Measurements from ENCODE around the gene MGAT4A. TPM values are rescaled to one million over a fixed set of nuclear protein-coding genes. Genes with fewer than 3 reads are reported as not detected.

Gene MGAT4A
- total and polyA plus RNA-seq, 2 donors (not counting 1 experiment from before 2014, with no cell fraction given), result 16.5 to 32.7 TPM

DNA sequence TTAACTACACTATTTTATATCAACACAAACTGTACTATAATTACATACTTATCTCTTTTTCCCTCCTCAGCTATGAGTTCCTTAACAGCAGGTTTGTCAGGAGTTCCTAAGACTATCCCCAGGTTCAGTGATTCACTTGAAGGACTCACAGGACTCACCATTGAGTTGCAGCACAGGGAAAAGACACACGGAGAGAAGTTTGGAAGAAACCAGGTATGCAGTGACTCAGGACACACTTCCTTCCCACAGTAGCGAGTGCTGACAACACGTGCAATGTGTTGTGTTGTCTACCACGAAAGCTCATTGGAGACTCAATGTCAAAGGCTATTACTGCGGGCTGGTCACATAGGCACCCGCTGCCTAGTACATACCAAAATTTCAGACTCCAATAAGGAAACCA is 32.0 kb downstream of the MGAT4A start:
- peaks cover 30% of the 10 kb centered on the region for H3K4me1 Mint-ChIP-seq
- no peaks in the 10 kb centered on the region for H3K27me3 ChIP-seq (replicated peaks in 1 of 4; ENCODE audit: control extremely low read depth in 1 of 4, control insufficient read depth in 3 of 4, insufficient read depth in 4 of 4, low read length in 3 of 4)
- no peak overlapping the region for H3K27ac ChIP-seq (ENCODE audit: low read length in 2 of 2)
- no peaks in the 10 kb centered on the region for H3K9me3 Mint-ChIP-seq (ENCODE audit: insufficient read depth)
- CTCF ChIA-PET, result no interaction called here
- WGBS (ENCODE audit: insufficient coverage), result 96% methylated on average over 5 of the region's 6 CpGs
- no peaks in the 10 kb centered on the region for H3K9me3 ChIP-seq (ENCODE audit: control extremely low read depth in 1 of 3, control insufficient read depth in 2 of 3, insufficient read depth in 1 of 3, low read length in 2 of 3)
- POLR2A ChIA-PET, result interaction anchor here (0.5 kb wide), 1 partner anchor 50 kb away, joined by 4 read pairs; no protein-coding TSS in a partner anchor
- no peak overlapping the region for H3K4me3 Mint-ChIP-seq
- no peaks in the 10 kb centered on the region for H4K20me1 ChIP-seq (ENCODE audit: control insufficient read depth, insufficient read depth, low read length, poor library complexity, severe bottlenecking)
- DNase-seq, result no peak
- TF ChIP-seq, protein P1, sequence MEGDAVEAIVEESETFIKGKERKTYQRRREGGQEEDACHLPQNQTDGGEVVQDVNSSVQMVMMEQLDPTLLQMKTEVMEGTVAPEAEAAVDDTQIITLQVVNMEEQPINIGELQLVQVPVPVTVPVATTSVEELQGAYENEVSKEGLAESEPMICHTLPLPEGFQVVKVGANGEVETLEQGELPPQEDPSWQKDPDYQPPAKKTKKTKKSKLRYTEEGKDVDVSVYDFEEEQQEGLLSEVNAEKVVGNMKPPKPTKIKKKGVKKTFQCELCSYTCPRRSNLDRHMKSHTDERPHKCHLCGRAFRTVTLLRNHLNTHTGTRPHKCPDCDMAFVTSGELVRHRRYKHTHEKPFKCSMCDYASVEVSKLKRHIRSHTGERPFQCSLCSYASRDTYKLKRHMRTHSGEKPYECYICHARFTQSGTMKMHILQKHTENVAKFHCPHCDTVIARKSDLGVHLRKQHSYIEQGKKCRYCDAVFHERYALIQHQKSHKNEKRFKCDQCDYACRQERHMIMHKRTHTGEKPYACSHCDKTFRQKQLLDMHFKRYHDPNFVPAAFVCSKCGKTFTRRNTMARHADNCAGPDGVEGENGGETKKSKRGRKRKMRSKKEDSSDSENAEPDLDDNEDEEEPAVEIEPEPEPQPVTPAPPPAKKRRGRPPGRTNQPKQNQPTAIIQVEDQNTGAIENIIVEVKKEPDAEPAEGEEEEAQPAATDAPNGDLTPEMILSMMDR (IDR thresholded peaks at IDR 0.05), result no peak
- TF ChIP-seq EZH2 (IDR thresholded peaks at IDR 0.05; ENCODE audit: borderline replicate concordance, insufficient read depth, low read depth, low read length, poor library complexity, severe bottlenecking), result no peak
- H2AFZ ChIP-seq (ENCODE audit: insufficient read depth, low read depth, low read length, poor library complexity, severe bottlenecking), result no peak overlapping the region
- no peaks in the 10 kb centered on the region for H3K36me3 ChIP-seq (replicated peaks in 1 of 2; ENCODE audit: control extremely low read depth in 1 of 2, control insufficient read depth in 1 of 2, extremely low read depth in 1 of 2, insufficient read depth in 2 of 2, low read length in 1 of 2)
- intact Hi-C loops (cut with micrococcal nuclease), result no loop called here
- H3K4me1 ChIP-seq (ENCODE audit: control insufficient read depth in 2 of 2, insufficient read depth in 2 of 2, low read length in 2 of 2), result peaks cover 2 to 12% of the 10 kb centered on the region in 2 donors
- ATAC-seq (ENCODE audit: low read depth), result no peak
- H3K27me3 Mint-ChIP-seq, result no peaks in the 10 kb centered on the region
- H3K27ac Mint-ChIP-seq, result no peak overlapping the region
- no peak overlapping the region for H3K4me2 ChIP-seq (replicated peaks; ENCODE audit: low read depth, low read length, poor library complexity, severe bottlenecking)
- H3K4me3 ChIP-seq (ENCODE audit: control extremely low read depth in 1 of 5, extremely low read depth in 1 of 5, insufficient read depth in 1 of 5, low read depth in 2 of 5, low read length in 4 of 5), result no peak overlapping the region
- no peak overlapping the region for H3K9ac ChIP-seq (ENCODE audit: low read length)
- peaks cover 40% of the 10 kb centered on the region for H3K79me2 ChIP-seq (ENCODE audit: control insufficient read depth, insufficient read depth, low read length)

GRCh38 chr2:98697651-98698337 is 33.1 kb downstream of the MGAT4A start:
- Histone ChIP-seq H3K9ac (ENCODE audit: low read length) (no peak overlapping the region), H4K20me1 (ENCODE audit: control insufficient read depth, insufficient read depth, low read length, poor library complexity, severe bottlenecking) (no peaks in the 10 kb centered on the region), H3K27me3 (replicated peaks in 1 of 4; ENCODE audit: control extremely low read depth in 1 of 4, control insufficient read depth in 3 of 4, insufficient read depth in 4 of 4, low read length in 3 of 4) (no peaks in the 10 kb centered on the region), H3K9me3 (ENCODE audit: control extremely low read depth in 1 of 3, control insufficient read depth in 2 of 3, insufficient read depth in 1 of 3, low read length in 2 of 3) (no peaks in the 10 kb centered on the region), H2AFZ (ENCODE audit: insufficient read depth, low read depth, low read length, poor library complexity, severe bottlenecking) (no peak overlapping the region), H3K4me3 (ENCODE audit: control extremely low read depth in 1 of 5, extremely low read depth in 1 of 5, insufficient read depth in 1 of 5, low read depth in 2 of 5, low read length in 4 of 5) (no peak overlapping the region), H3K27ac (ENCODE audit: low read length in 2 of 2) (no peak overlapping the region), H3K79me2 (ENCODE audit: control insufficient read depth, insufficient read depth, low read length) (peaks cover 37% of the 10 kb centered on the region), H3K4me1 (ENCODE audit: control insufficient read depth in 2 of 2, insufficient read depth in 2 of 2, low read length in 2 of 2) (peaks cover 8 to 13% of the 10 kb centered on the region in 2 donors), H3K4me2 (replicated peaks; ENCODE audit: low read depth, low read length, poor library complexity, severe bottlenecking) (no peak overlapping the region), H3K36me3 (replicated peaks in 1 of 2; ENCODE audit: control extremely low read depth in 1 of 2, control insufficient read depth in 1 of 2, extremely low read depth in 1 of 2, insufficient read depth in 2 of 2, low read length in 1 of 2) (no peaks in the 10 kb centered on the region)
- DNase-seq, result no peak
- ChIA-PET CTCF (no interaction called here), POLR2A (no interaction called here)
- intact Hi-C loops (cut with micrococcal nuclease), result no loop called here
- TF ChIP-seq, protein P1 (IDR thresholded peaks at IDR 0.05), result no peak
- TF ChIP-seq EZH2 (IDR thresholded peaks at IDR 0.05; ENCODE audit: borderline replicate concordance, insufficient read depth, low read depth, low read length, poor library complexity, severe bottlenecking), result no peak
- Mint-ChIP-seq H3K27ac (no peak overlapping the region), H3K27me3 (no peaks in the 10 kb centered on the region), H3K9me3 (ENCODE audit: insufficient read depth) (no peaks in the 10 kb centered on the region), H3K4me1 (peaks cover 31% of the 10 kb centered on the region), H3K4me3 (no peak overlapping the region)
- ATAC-seq (ENCODE audit: low read depth), result no peak
- 94% methylated on average over 2 of the region's 5 CpGs for WGBS (ENCODE audit: insufficient coverage)
